Measurements from ENCODE around the gene UBE2J2. TPM values are rescaled to one million over a fixed set of nuclear protein-coding genes. Genes with fewer than 3 reads are reported as not detected.

Gene UBE2J2
- total RNA-seq, 2 experiments from 2014 or later, result 48.5 to 49.7 TPM

DNA sequence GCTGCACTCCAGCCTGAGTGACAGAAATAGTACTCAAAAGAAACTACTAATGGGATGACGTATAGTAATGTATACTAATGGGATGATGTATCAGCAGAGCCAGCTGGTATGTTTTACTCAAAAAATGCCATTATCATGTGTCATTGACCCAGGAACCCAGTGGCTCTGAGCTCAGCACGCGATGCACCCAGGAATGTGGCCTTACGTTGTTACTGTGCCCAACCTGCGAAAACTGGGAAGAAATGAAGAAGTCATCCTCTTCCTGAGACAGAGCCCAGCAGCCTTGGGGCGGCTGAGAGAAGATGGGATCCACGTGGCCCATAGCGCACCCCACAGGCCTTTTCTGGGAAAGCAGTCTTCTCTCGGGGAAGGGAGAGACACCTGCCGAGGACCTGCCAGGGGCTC lies 8.8 kb downstream of the UBE2J2 start:
- H3K27me3 Mint-ChIP-seq (ENCODE audit: low read depth), result no peaks in the 10 kb centered on the region
- CTCF ChIA-PET, result no interaction called here
- peaks cover 12% of the 10 kb centered on the region for H3K4me1 Mint-ChIP-seq (ENCODE audit: low read depth)
- no peak overlapping the region for H3K4me3 Mint-ChIP-seq
- DNase-seq, result peak; percentile 40
- no peaks in the 10 kb centered on the region for H3K9me3 Mint-ChIP-seq
- H3K27ac Mint-ChIP-seq, result no peak overlapping the region
- peaks cover 27% of the 10 kb centered on the region for H3K36me3 Mint-ChIP-seq (ENCODE audit: low read depth)
- intact Hi-C loops (cut with micrococcal nuclease), result no loop called here

DNA sequence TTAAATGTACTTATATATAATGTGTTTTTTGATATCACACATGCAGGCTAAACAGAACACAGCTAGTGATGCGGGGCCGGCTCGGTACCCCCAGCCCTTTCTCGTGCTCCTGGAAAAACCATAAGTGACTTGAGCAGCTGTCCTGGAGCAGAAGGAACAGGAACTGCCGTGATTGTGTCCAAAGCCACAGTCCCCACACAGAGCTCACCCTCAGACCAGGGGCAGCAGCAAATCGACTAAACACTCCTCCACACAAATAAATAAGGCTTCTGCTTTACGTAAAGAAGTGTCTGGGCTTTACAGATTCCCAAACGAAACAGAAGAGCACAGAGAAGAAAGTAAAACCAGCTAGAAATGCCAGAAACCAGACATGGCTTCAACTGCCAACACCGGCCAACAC lies 9.6 kb downstream of the UBE2J2 start:
- intact Hi-C loops (cut with micrococcal nuclease), result no loop called here
- Mint-ChIP-seq H3K9me3 (no peaks in the 10 kb centered on the region), H3K36me3 (ENCODE audit: low read depth) (peaks cover 30% of the 10 kb centered on the region), H3K4me1 (ENCODE audit: low read depth) (peaks cover 11% of the 10 kb centered on the region), H3K27ac (no peak overlapping the region), H3K27me3 (ENCODE audit: low read depth) (no peaks in the 10 kb centered on the region), H3K4me3 (no peak overlapping the region)
- DNase-seq, result no peak
- CTCF ChIA-PET, result interaction anchor here (0.6 kb wide), 1 partner anchor 144 kb away, joined by 3 read pairs; no protein-coding TSS in a partner anchor

DNA sequence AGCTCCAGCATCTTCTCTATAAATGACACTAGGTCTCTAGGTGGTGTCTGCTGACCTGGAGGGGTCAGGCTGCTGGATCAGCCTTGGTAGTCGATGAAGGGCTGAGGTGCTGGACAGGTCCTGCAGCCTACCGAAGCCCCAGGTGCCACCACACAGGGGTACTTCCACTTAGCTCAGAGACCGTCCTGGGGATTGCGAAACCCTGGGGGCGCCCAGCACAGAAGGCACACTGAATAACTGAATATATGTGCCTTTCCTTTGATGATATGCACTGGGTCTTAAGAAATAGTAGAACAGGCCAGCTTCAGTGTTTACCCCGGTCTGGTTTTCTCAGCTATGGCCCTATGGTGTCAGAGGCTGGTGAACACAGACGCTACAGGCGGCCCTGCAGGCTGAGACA lies 10.9 kb downstream of the UBE2J2 start:
- no peak overlapping the region for H3K27ac Mint-ChIP-seq
- no peak for DNase-seq
- H3K4me3 Mint-ChIP-seq, result no peak overlapping the region
- H3K36me3 Mint-ChIP-seq (ENCODE audit: low read depth), result peaks cover 30% of the 10 kb centered on the region
- no peaks in the 10 kb centered on the region for H3K9me3 Mint-ChIP-seq
- H3K27me3 Mint-ChIP-seq (ENCODE audit: low read depth), result no peaks in the 10 kb centered on the region
- intact Hi-C loops (cut with micrococcal nuclease), result no loop called here
- H3K4me1 Mint-ChIP-seq (ENCODE audit: low read depth), result peaks cover 8% of the 10 kb centered on the region
- CTCF ChIA-PET, result no interaction called here

DNA sequence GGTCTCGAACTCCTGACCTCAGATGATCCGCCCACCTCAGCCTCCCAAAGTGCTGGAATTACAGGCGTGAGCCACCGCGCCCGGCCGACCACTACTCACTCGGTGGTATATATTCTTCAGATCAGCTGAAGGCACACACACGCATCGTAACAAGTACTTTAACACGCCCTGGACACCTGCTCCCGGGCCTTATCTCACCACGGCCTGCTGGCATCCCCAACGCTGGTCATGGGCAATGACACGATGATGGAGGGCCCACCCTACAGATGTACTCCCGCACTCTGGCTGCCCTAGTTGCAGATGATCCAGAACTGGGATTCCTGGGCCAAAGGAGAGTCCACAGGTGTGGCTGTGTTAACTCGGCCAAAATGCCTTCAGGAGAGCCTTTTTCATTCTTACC lies 11.6 kb downstream of the UBE2J2 start:
- no peak overlapping the region for H3K4me3 Mint-ChIP-seq
- CTCF ChIA-PET, result no interaction called here
- no peaks in the 10 kb centered on the region for H3K9me3 Mint-ChIP-seq
- intact Hi-C loops (cut with micrococcal nuclease), result no loop called here
- no peaks in the 10 kb centered on the region for H3K27me3 Mint-ChIP-seq (ENCODE audit: low read depth)
- peaks cover 30% of the 10 kb centered on the region for H3K36me3 Mint-ChIP-seq (ENCODE audit: low read depth)
- no peak overlapping the region for H3K27ac Mint-ChIP-seq
- H3K4me1 Mint-ChIP-seq (ENCODE audit: low read depth), result peaks cover 8% of the 10 kb centered on the region
- no peak for DNase-seq

DNA sequence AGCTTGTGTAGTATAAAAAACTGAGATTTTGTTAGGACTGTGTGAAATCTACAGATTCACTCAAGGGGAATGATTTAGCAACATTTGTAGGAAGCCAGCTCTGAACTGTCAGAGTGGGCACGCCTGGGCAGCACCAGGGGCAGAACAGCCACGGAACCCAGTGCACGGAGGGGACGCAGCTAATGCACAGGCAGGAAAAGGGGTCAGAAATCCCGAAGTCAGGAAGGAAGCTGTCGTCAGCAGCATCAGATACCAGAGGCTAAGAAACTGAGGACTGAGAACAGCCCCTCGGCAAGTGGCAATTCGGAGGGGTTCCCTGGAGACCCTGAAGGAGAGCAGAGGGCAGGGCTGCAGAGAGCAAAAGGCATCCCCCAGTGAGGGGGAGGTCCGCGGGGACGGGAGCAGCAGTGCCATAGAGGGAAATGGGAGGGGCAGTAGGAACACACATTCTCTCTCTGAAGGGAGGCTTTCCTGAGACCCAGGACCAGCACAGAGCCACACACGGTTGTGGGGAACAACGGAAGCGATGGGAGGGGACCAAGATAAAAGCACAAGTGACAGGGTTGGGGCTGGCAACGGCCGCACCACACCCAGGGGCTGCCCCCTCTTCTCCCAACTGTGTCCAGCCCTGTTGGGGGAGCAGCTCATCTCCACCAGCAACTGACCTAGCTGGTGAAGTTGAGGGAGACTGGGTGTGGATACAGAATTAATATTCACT lies 12.7 kb downstream of the UBE2J2 start:
- no peaks in the 10 kb centered on the region for H3K9me3 Mint-ChIP-seq
- H3K27ac Mint-ChIP-seq, result peak overlapping the region; percentile 50
- no peaks in the 10 kb centered on the region for H3K27me3 Mint-ChIP-seq (ENCODE audit: low read depth)
- peaks cover 8% of the 10 kb centered on the region for H3K4me1 Mint-ChIP-seq (ENCODE audit: low read depth)
- H3K36me3 Mint-ChIP-seq (ENCODE audit: low read depth), result peaks cover 30% of the 10 kb centered on the region
- DNase-seq, result no peak
- no peak overlapping the region for H3K4me3 Mint-ChIP-seq
- CTCF ChIA-PET, result interaction anchor here (1.2 to 2.1 kb wide), 2 partner anchors 31 to 139 kb away, joined by 3 to 9 read pairs; no protein-coding TSS in a partner anchor
- intact Hi-C loops (cut with micrococcal nuclease), result no loop called here

DNA sequence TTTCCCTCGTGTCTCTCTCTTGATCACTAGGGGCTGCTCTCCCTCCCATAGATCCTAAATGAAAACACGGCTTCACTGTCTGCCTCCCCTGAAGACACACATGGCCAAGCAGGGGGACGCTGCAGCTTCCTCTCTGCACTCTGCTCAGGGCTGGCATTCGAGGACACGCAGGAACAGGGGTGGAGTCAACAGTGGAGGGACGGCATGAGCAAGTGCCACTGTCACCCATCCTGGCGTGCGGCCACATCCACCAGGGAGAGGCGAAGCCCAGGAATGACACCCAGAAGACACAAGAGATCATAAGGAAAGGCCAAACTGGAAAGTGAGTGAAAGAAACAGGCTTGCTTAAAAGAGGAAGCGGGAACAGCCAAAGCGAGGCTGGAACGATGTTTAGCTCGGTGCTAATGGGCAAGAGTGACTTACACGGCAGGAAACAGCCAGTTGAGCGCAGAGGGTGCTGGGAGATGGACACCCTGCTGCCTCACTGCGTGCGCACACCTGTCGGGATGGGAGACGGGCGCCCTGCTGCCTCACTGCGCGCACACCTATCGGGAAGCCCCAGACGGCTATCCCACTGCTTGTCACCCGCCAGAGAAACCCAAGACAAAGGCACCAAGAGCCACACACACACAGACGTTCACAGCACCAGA lies 13.6 kb downstream of the UBE2J2 start:
- Mint-ChIP-seq H3K4me3 (no peak overlapping the region), H3K4me1 (ENCODE audit: low read depth) (peaks cover 8% of the 10 kb centered on the region), H3K27me3 (ENCODE audit: low read depth) (no peaks in the 10 kb centered on the region), H3K9me3 (no peaks in the 10 kb centered on the region), H3K36me3 (ENCODE audit: low read depth) (peaks cover 30% of the 10 kb centered on the region), H3K27ac (no peak overlapping the region)
- DNase-seq, result no peak
- CTCF ChIA-PET, result interaction anchor here (2.1 kb wide), 1 partner anchor 138 kb away, joined by 9 read pairs; no protein-coding TSS in a partner anchor
- intact Hi-C loops (cut with micrococcal nuclease), result no loop called here

DNA sequence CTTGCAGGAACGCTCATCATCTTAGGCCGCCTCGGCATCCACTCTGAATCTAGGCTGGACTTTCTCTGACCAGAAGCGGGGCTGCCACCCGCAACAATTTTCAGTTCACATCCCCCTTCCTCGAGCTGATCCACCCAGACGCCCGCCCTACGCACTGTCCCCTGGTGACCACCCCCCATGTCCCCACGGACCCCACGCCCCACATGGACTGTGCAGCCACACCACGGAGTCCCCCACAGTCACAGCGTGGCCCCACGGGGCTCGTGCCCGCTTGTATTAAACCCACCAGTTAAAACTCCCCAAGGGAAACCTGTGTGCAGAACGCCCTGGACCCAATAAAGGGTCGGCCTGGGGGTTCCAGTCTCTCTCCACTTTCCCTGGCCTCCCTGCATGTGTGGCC lies 14.1 kb downstream of the UBE2J2 start:
- no peak overlapping the region for H3K4me3 Mint-ChIP-seq
- no peaks in the 10 kb centered on the region for H3K9me3 Mint-ChIP-seq
- H3K4me1 Mint-ChIP-seq (ENCODE audit: low read depth), result peaks cover 8% of the 10 kb centered on the region
- CTCF ChIA-PET, result interaction anchor here (2.1 kb wide), 1 partner anchor 137 kb away, joined by 9 read pairs; no protein-coding TSS in a partner anchor
- intact Hi-C loops (cut with micrococcal nuclease), result no loop called here
- H3K36me3 Mint-ChIP-seq (ENCODE audit: low read depth), result peaks cover 32% of the 10 kb centered on the region
- no peak for DNase-seq
- H3K27me3 Mint-ChIP-seq (ENCODE audit: low read depth), result no peaks in the 10 kb centered on the region
- H3K27ac Mint-ChIP-seq, result no peak overlapping the region

DNA sequence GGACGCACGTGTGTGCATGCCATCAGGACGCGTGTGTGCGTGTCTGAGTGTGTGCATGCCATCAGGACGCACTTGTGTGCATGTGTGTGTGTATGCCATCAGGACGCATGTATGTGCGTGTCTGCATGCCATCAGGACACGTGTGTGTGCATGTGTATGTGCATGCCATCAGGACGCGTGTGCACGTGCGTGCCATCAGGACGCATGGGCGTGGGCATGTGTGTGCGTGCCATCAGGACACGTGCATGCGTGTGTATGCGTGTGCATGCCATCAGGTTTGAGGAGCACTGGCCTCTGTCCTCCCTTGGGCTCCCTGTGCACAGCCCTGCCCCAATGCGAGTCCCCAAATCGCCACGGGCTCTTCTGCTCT lies 14.6 kb downstream of the UBE2J2 start:
- CTCF ChIA-PET, result no interaction called here
- no peak overlapping the region for H3K27ac Mint-ChIP-seq
- peaks cover 32% of the 10 kb centered on the region for H3K36me3 Mint-ChIP-seq (ENCODE audit: low read depth)
- H3K27me3 Mint-ChIP-seq (ENCODE audit: low read depth), result no peaks in the 10 kb centered on the region
- H3K4me1 Mint-ChIP-seq (ENCODE audit: low read depth), result peaks cover 8% of the 10 kb centered on the region
- intact Hi-C loops (cut with micrococcal nuclease), result no loop called here
- no peaks in the 10 kb centered on the region for H3K9me3 Mint-ChIP-seq
- no peak for DNase-seq
- no peak overlapping the region for H3K4me3 Mint-ChIP-seq

DNA sequence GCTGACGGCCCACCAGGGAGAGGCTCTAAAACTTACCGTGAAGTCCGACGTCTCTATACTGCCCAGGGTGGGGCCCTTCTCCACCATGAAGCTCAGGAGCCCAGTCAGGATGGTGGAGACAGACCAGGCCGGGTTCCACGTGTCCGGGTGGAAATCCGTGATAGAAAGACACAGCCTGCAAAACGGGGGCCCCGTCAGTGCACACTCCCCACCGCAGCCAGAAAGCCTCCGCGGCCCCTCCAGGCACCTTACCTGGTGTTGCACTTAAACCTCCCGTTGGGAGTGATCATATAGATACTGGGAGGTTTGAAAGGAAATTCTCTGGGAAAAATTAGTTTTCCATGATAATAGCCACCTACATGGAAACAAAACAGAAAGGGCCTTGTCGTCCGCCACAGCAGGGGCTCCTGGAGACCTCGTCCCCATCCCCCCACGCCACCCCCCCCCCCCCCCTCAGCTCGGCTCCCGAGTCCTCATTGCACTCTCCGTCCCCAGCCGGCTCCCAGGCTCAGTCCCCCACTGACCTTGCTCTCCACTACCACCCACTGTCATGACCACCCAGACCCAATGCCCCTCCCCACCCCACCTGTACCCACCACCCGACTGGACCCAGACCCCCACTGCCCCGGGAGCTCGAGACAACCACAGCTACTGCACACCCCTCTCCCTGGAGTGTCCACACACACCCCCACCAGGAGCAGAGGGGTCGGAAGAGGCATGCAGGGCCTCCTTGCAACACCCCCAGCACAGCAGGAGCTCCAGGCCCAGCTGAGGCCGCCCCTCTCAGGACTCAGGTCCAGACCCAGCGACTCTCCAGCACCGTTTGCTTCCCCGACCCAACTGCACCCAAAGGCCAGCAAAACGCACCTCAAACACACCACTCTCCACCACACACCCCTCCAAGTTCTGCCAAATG lies 16.4 kb downstream of the UBE2J2 start:
- Mint-ChIP-seq H3K36me3 (ENCODE audit: low read depth) (peaks cover 25% of the 10 kb centered on the region), H3K4me3 (no peak overlapping the region), H3K9me3 (no peaks in the 10 kb centered on the region), H3K27ac (no peak overlapping the region), H3K27me3 (ENCODE audit: low read depth) (no peaks in the 10 kb centered on the region), H3K4me1 (ENCODE audit: low read depth) (peaks cover 10% of the 10 kb centered on the region)
- CTCF ChIA-PET, result no interaction called here
- intact Hi-C loops (cut with micrococcal nuclease), result no loop called here
- DNase-seq, result no peak

DNA sequence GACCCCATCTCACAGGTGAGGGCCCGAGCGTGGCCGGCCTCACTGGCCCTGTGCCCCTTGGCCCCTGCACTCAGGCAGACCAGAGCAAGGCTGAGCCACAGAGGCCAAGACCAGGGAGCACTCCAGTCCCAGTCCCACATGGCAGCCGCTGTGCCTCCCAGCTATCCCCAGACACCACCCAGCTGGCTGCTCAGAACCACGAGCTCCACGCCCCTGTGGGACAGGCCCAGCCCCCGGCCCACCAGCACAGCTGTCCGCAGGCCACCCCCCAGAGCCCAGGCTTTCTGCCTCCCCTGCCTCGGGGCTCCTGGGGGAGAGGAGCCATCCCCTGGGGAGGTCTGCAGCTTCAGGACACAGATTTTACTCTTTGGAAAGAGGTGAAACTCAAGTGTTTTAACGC lies 18.0 kb downstream of the UBE2J2 start:
- no peak overlapping the region for H3K4me3 Mint-ChIP-seq
- H3K27me3 Mint-ChIP-seq (ENCODE audit: low read depth), result no peaks in the 10 kb centered on the region

DNA sequence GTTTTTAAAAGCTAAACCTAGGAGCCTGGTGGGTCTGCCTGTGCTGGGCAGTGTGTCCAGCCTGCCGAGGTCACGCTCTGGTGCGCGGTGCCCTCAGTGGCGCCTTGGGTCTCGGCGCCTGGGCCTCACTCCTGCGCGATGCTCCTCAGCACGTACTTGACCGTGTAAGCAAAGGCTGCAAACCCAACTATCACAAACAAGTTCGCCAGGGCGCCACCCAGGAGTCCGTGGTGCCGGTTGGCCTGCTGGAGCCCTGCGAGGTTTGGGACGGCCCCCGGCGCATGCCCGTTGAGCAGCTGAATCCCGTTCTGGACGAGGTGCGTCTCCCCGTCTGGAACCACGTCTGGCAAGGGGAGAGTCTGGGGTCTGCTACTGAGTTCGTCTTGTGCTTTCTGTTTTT lies 18.6 kb downstream of the UBE2J2 start:
- intact Hi-C loops (cut with micrococcal nuclease), result no loop called here
- Mint-ChIP-seq H3K4me3 (no peak overlapping the region), H3K36me3 (ENCODE audit: low read depth) (peaks cover 20% of the 10 kb centered on the region), H3K4me1 (ENCODE audit: low read depth) (peaks cover 19% of the 10 kb centered on the region), H3K9me3 (no peaks in the 10 kb centered on the region), H3K27ac (no peak overlapping the region), H3K27me3 (ENCODE audit: low read depth) (no peaks in the 10 kb centered on the region)
- DNase-seq, result no peak
- CTCF ChIA-PET, result no interaction called here

More for the DNA sequence above, 18.0 kb downstream of the UBE2J2 start:
- peaks cover 20% of the 10 kb centered on the region for H3K36me3 Mint-ChIP-seq (ENCODE audit: low read depth)
- H3K9me3 Mint-ChIP-seq, result no peaks in the 10 kb centered on the region
- H3K4me1 Mint-ChIP-seq (ENCODE audit: low read depth), result peaks cover 14% of the 10 kb centered on the region
- no peak overlapping the region for H3K27ac Mint-ChIP-seq
- intact Hi-C loops (cut with micrococcal nuclease), result no loop called here
- no peak for DNase-seq
- CTCF ChIA-PET, result no interaction called here

DNA sequence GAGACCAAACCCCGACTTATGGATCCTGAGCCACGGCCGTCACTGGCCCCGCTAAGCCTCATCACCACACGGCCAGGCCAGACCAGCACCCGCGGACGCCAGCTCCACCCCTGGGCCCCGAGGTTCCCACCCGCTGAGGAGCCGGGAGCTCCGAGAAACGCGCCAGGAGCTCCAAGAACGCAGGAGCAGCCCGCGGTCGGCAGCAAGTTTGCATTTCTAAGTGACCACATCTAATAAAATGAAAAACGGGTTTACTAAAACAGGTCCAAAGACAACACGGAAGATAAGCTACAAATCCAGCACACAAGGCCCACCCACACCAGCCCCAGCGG lies 19.0 kb downstream of the UBE2J2 start:
- Mint-ChIP-seq H3K27me3 (ENCODE audit: low read depth) (no peaks in the 10 kb centered on the region), H3K27ac (no peak overlapping the region), H3K9me3 (no peaks in the 10 kb centered on the region), H3K36me3 (ENCODE audit: low read depth) (peaks cover 17% of the 10 kb centered on the region), H3K4me1 (ENCODE audit: low read depth) (peaks cover 20% of the 10 kb centered on the region), H3K4me3 (no peak overlapping the region)
- intact Hi-C loops (cut with micrococcal nuclease), result no loop called here
- no peak for DNase-seq
- CTCF ChIA-PET, result no interaction called here
